Muscle of leg (tissue), 11 donors: ENCODE measurements around the gene ZSCAN31. TPM values are rescaled to one million over a fixed set of nuclear protein-coding genes. Genes with fewer than 3 reads are reported as not detected.
"Not testable (repeated sequence)": the region's sequence is repeated elsewhere in the genome, so short reads cannot be mapped to it uniquely, and the experiment has no call there.

ENCODE experiments used
- DNase-seq: peaks from one replicate; pipeline ENCODE4 v3.0.0; 2013
- H3K27ac ChIP-seq: one replicate; pipeline ENCODE4 v1.5.1; 2013; ENCODE audit warnings: mild to moderate bottlenecking, low read length, control low read depth
- H3K27me3 ChIP-seq: one replicate; pipeline ENCODE4 v1.6.1; 2013; ENCODE audit warnings: low read length; ENCODE audit not compliant: control insufficient read depth, insufficient read depth
- H3K36me3 ChIP-seq: one replicate; pipeline ENCODE4 v1.6.1; 2013; ENCODE audit warnings: low read length; ENCODE audit not compliant: control insufficient read depth, insufficient read depth
- H3K4me1 ChIP-seq: one replicate; pipeline ENCODE4 v1.6.1; 2013; ENCODE audit warnings: low read length; ENCODE audit not compliant: control insufficient read depth, insufficient read depth
- H3K4me3 ChIP-seq: one replicate; pipeline ENCODE4 v1.5.1; 2013; ENCODE audit warnings: low read length, control low read depth
- H3K9me3 ChIP-seq: replicated peaks from 2 replicates; pipeline ENCODE4 v1.6.1; 2013; ENCODE audit warnings: low read depth, low read length; ENCODE audit not compliant: control insufficient read depth
- WGBS: methylation state at CpG from one replicate; pipeline ENCODE4 v1.1.5; 2013; ENCODE audit warnings: missing lambda C conversion rate; ENCODE audit not compliant: insufficient coverage; 5-methylcytosine and 5-hydroxymethylcytosine counted together
- polyA plus RNA-seq, 8 donors: library from polyadenylated mRNA; unstranded; fragments of 120-200 nt; gene quantifications; one replicate each; pipeline versions ENCODE4 v1.2.1 to v1.2.3, GENCODE V29; 2013; ENCODE audit warnings: inconsistent platforms in 1 of 8, low replicate concordance in 1 of 8; ENCODE audit not compliant: insufficient read length in 8 of 8, insufficient read depth in 1 of 8
- total RNA-seq: library from RNA; stranded (reverse); fragments of 120-200 nt; gene quantifications from one replicate; pipeline ENCODE4 v1.2.4, GENCODE V29; 2013

The ZSCAN31 gene
- total and polyA plus RNA-seq, 9 donors: 5.7 to 11.9 (median 7.9) TPM

GRCh38 chr6:28370440-28370839 is 34.5 kb upstream of the ZSCAN31 start:
- WGBS: 67% methylated on average over 1 of the region's 2 CpGs
- DNase-seq: no peak

GRCh38 chr6:28369463-28369862 is 33.5 kb upstream of the ZSCAN31 start:
- no peaks in the 10 kb centered on the region for H3K9me3 ChIP-seq
- DNase-seq: no peak
- no peaks in the 10 kb centered on the region for H3K4me1 ChIP-seq
- no peaks in the 10 kb centered on the region for H3K27me3 ChIP-seq
- peaks cover 24% of the 10 kb centered on the region for H3K36me3 ChIP-seq
- H3K4me3 ChIP-seq: no peak overlapping the region
- 100% methylated on average over 1 of the region's 3 CpGs for WGBS
- no peak overlapping the region for H3K27ac ChIP-seq

More at GRCh38 chr6:28370440-28370839, 34.5 kb upstream of the ZSCAN31 start:
- no peaks in the 10 kb centered on the region for H3K4me1 ChIP-seq
- no peaks in the 10 kb centered on the region for H3K9me3 ChIP-seq
- H3K4me3 ChIP-seq: no peak overlapping the region
- H3K36me3 ChIP-seq: peaks cover 14% of the 10 kb centered on the region
- no peak overlapping the region for H3K27ac ChIP-seq
- no peaks in the 10 kb centered on the region for H3K27me3 ChIP-seq

- Histone ChIP-seq H3K27me3 (no peaks in the 10 kb centered on the region), H3K4me3 (no peak overlapping the region), H3K4me1 (no peaks in the 10 kb centered on the region), H3K36me3 (peaks cover 32% of the 10 kb centered on the region), H3K27ac (no peak overlapping the region), H3K9me3 (no peaks in the 10 kb centered on the region)
- peak; percentile 14 for DNase-seq
- WGBS: no CpG with 5 or more reads among the region's 4 CpGs
Observed at GRCh38 chr6:28368522-28368921, 32.6 kb upstream of the ZSCAN31 start.

- H3K27ac ChIP-seq, H3K27me3 ChIP-seq, H3K9me3 ChIP-seq, H3K4me1 ChIP-seq, DNase-seq, H3K4me3 ChIP-seq: not testable (repeated sequence)
- 100% methylated on average over 1 of the region's 4 CpGs for WGBS
- H3K36me3 ChIP-seq: peaks cover 47% of the 10 kb centered on the region
Observed at GRCh38 chr6:28365590-28365989, 29.6 kb upstream of the ZSCAN31 start.

GRCh38 chr6:28360961-28361360 is 25.0 kb upstream of the ZSCAN31 start:
- Histone ChIP-seq H3K27ac (no peak overlapping the region), H3K9me3 (no peaks in the 10 kb centered on the region), H3K27me3 (no peaks in the 10 kb centered on the region), H3K4me1 (peaks cover 6% of the 10 kb centered on the region), H3K36me3 (peaks cover 41% of the 10 kb centered on the region), H3K4me3 (no peak overlapping the region)
- DNase-seq: no peak
- no CpG with 5 or more reads among the region's 2 CpGs for WGBS

GRCh38 chr6:28359562-28359961 is 23.6 kb upstream of the ZSCAN31 start:
- not testable (repeated sequence) for H3K27ac ChIP-seq

GRCh38 chr6:28357036-28357435 is 21.1 kb upstream of the ZSCAN31 start:
- WGBS: no CpG with 5 or more reads among the region's 6 CpGs
- Histone ChIP-seq H3K4me1 (peaks cover 15% of the 10 kb centered on the region), H3K27ac (no peak overlapping the region), H3K9me3 (no peaks in the 10 kb centered on the region), H3K36me3 (peaks cover 8% of the 10 kb centered on the region), H3K4me3 (no peak overlapping the region), H3K27me3 (no peaks in the 10 kb centered on the region)
- DNase-seq: no peak

More at GRCh38 chr6:28359562-28359961, 23.6 kb upstream of the ZSCAN31 start:
- H3K27me3 ChIP-seq, H3K4me3 ChIP-seq, DNase-seq, H3K9me3 ChIP-seq: not testable (repeated sequence)
- peaks cover 28% of the 10 kb centered on the region for H3K36me3 ChIP-seq
- peaks cover 15% of the 10 kb centered on the region for H3K4me1 ChIP-seq
- 96% methylated on average over 7 of the region's 16 CpGs for WGBS

GRCh38 chr6:28356666-28357020 is 20.7 kb upstream of the ZSCAN31 start:
- H3K4me3 ChIP-seq: no peak overlapping the region
- no peaks in the 10 kb centered on the region for H3K9me3 ChIP-seq
- no peak overlapping the region for H3K27ac ChIP-seq
- no peaks in the 10 kb centered on the region for H3K27me3 ChIP-seq
- no peak for DNase-seq
- WGBS: 75% methylated on average over 4 of the region's 7 CpGs
- H3K36me3 ChIP-seq: peaks cover 5% of the 10 kb centered on the region
- peaks cover 15% of the 10 kb centered on the region for H3K4me1 ChIP-seq

- peak overlapping the region; percentile 95 for H3K27ac ChIP-seq
- H3K27me3 ChIP-seq: no peaks in the 10 kb centered on the region
- peaks cover 18% of the 10 kb centered on the region for H3K4me1 ChIP-seq
- peaks cover 3% of the 10 kb centered on the region for H3K36me3 ChIP-seq
- peak; percentile 92 for DNase-seq
- H3K9me3 ChIP-seq: no peaks in the 10 kb centered on the region
- H3K4me3 ChIP-seq: peak overlapping the region; percentile 59
- 5% methylated on average over 19 of the region's 19 CpGs for WGBS
Observed at GRCh38 chr6:28355743-28356665, 20.1 kb upstream of the ZSCAN31 start.

GRCh38 chr6:28354688-28355554 is 19.0 kb upstream of the ZSCAN31 start:
- peak overlapping the region; percentile 95 for H3K27ac ChIP-seq
- H3K4me3 ChIP-seq: no peak overlapping the region
- H3K27me3 ChIP-seq: no peaks in the 10 kb centered on the region
- 84% methylated on average over 8 of the region's 10 CpGs for WGBS
- peaks cover 22% of the 10 kb centered on the region for H3K4me1 ChIP-seq
- H3K9me3 ChIP-seq: no peaks in the 10 kb centered on the region
- no peak for DNase-seq
- peaks cover 3% of the 10 kb centered on the region for H3K36me3 ChIP-seq
